Measurements from ENCODE around the gene TBC1D19.

- TF ChIP-seq CTCF (conservative IDR thresholded peaks at IDR 0.05): no peak
- TF ChIP-seq EZH2 (IDR thresholded peaks at IDR 0.05; ENCODE audit: low read depth): no peak
Observed at GRCh38 chr4:26793735-26794134, 209.9 kb downstream of the TBC1D19 start.
